A549 (cell line): Measurements from ENCODE around the gene HOXA5.

Source experiments
- HOXA7 ChIP-seq: fragments of 250-450 bp; sonication (Bioruptor Pico); IDR thresholded peaks from 2 replicates; pipeline ENCODE4 v1.5.0; 2020; ENCODE audit warnings: mild to moderate bottlenecking, moderate library complexity
- TF ChIP-seq, protein P1 (sequence below): fragments of >200 bp; sonication (Bioruptor Twin); formaldehyde crosslinking; IDR thresholded peaks from 3 replicates; pipeline ENCODE4 v1.5.1; 2016
- TF ChIP-seq, protein P2 (sequence below): IDR thresholded peaks from 2 replicates; pipeline ENCODE4 v1.6.1; 2012

DNA sequence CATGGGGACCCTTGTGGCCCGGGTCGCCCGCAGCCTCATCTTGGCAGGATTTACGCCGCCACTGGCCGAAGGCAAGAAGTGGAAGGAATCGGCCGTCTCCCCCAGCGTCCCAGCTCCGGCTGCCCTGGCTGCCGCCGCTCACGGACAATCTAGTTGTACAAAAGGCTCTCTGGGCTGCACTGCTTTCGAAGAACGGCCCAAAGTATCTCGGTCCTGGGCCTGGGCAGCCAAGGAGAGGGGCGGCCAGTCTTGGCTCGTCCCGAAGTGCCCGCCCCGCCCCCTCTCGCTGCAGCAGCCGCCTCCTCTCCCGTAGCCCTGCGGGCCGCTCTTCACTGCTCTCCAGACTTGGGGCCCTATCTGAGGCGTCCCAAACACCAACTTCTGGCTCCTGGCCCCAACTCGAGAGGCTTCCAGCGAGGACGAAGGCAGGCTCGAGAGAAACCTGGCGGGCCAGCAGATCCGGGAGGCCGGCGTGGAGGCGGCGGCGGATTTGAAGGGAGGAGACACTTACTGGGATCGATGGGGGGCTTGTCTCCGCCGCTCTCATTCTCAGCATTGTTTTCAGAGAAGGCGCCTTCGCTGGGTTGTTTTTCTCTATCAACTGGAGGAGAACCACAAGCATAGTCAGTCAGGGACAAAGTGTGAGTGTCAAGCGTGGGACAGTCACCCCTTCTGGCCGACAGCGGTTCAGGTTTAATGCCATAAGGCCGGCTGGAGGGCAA, 21.0 kb upstream of the HOXA5 start:
- TF ChIP-seq, protein P1, sequence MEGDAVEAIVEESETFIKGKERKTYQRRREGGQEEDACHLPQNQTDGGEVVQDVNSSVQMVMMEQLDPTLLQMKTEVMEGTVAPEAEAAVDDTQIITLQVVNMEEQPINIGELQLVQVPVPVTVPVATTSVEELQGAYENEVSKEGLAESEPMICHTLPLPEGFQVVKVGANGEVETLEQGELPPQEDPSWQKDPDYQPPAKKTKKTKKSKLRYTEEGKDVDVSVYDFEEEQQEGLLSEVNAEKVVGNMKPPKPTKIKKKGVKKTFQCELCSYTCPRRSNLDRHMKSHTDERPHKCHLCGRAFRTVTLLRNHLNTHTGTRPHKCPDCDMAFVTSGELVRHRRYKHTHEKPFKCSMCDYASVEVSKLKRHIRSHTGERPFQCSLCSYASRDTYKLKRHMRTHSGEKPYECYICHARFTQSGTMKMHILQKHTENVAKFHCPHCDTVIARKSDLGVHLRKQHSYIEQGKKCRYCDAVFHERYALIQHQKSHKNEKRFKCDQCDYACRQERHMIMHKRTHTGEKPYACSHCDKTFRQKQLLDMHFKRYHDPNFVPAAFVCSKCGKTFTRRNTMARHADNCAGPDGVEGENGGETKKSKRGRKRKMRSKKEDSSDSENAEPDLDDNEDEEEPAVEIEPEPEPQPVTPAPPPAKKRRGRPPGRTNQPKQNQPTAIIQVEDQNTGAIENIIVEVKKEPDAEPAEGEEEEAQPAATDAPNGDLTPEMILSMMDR = no peak
- TF ChIP-seq HOXA7 = no peak
- TF ChIP-seq, protein P2, sequence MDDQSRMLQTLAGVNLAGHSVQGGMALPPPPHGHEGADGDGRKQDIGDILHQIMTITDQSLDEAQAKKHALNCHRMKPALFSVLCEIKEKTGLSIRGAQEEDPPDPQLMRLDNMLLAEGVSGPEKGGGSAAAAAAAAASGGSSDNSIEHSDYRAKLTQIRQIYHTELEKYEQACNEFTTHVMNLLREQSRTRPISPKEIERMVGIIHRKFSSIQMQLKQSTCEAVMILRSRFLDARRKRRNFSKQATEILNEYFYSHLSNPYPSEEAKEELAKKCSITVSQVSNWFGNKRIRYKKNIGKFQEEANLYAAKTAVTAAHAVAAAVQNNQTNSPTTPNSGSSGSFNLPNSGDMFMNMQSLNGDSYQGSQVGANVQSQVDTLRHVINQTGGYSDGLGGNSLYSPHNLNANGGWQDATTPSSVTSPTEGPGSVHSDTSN = no peak
